OCI-LY7 (cell line): Measurements from ENCODE around the gene IKZF3. TPM values are rescaled to one million over a fixed set of nuclear protein-coding genes. Genes with fewer than 3 reads are reported as not detected.

Source experiments
- Bru-seq: library from RNA; stranded (reverse); fragments of 400-500 nt; gene quantifications from one replicate; lab custom pipeline; 2021; lab: Mats Ljungman, UMichigan
- BruChase-seq, 2 experiments: library from RNA; stranded (reverse); fragments of 400-500 nt; gene quantifications; one replicate each; lab custom pipeline; 2021; lab: Mats Ljungman, UMichigan
- BruUV-seq: library from RNA; stranded (reverse); fragments of 400-500 nt; replicated peaks from 2 replicates; lab custom pipeline; 2021; lab: Mats Ljungman, UMichigan
- CTCF ChIA-PET: fragments of 300-600 bp; sonication (Branson Sonifier 250); formaldehyde crosslinking; loops from one replicate; lab custom pipeline; 2022; ENCODE audit warnings: antibody characterized with exemption; ENCODE audit not compliant: unreplicated experiment; lab: Charles Lee
- POLR2A ChIA-PET: fragments of 300-600 bp; sonication (Branson Sonifier 250); formaldehyde crosslinking; loops from one replicate; lab custom pipeline; 2022; ENCODE audit warnings: antibody characterized with exemption; lab: Charles Lee
- DNase-seq: peaks from one replicate; pipeline ENCODE4 v3.0.0-alpha.2; 2015; ENCODE audit warnings: low spot score
- H2AFZ ChIP-seq: fragments of 200-600 bp; sonication (generic), shearing (Covaris generic); 2 replicates; pipeline ENCODE4 v1.6.1; 2014; ENCODE audit warnings: mild to moderate bottlenecking, antibody characterized with exemption, low read length, moderate library complexity
- H3K27ac ChIP-seq: fragments of 200-600 bp; sonication (generic); 2 replicates; pipeline ENCODE4 v1.5.1; 2014; ENCODE audit warnings: mixed run types, low read depth, mild to moderate bottlenecking, moderate library complexity, low read length, inconsistent platforms; ENCODE audit not compliant: poor library complexity, severe bottlenecking
- H3K36me3 ChIP-seq: fragments of 200-600 bp; sonication (generic); 2 replicates; pipeline ENCODE4 v1.6.1; 2014; ENCODE audit warnings: mild to moderate bottlenecking, antibody characterized with exemption, low read length, moderate library complexity, mixed read lengths; ENCODE audit not compliant: insufficient read depth
- H3K4me1 ChIP-seq: fragments of 200-600 bp; sonication (generic); 2 replicates; pipeline ENCODE4 v1.5.1; 2014; ENCODE audit warnings: mild to moderate bottlenecking, low read length; ENCODE audit not compliant: insufficient read depth, poor library complexity, severe bottlenecking
- H3K4me2 ChIP-seq: fragments of 200-600 bp; sonication (generic); 2 replicates; pipeline ENCODE4 v1.6.1; 2014; ENCODE audit warnings: mild to moderate bottlenecking, low read length
- H3K4me3 ChIP-seq: fragments of 200-600 bp; sonication (generic); 2 replicates; pipeline ENCODE4 v1.5.1; 2014; ENCODE audit warnings: mild to moderate bottlenecking, low read depth, low read length; ENCODE audit not compliant: poor library complexity, severe bottlenecking
- H3K79me2 ChIP-seq: fragments of 200-600 bp; sonication (generic); 2 replicates; pipeline ENCODE4 v1.6.1; 2016; ENCODE audit warnings: low read depth, mild to moderate bottlenecking, low read length, moderate library complexity, mixed read lengths; ENCODE audit not compliant: insufficient read depth
- H3K9me2 ChIP-seq: fragments of 200-600 bp; sonication (generic); 2 replicates; pipeline ENCODE4 v1.6.1; 2016; ENCODE audit warnings: mild to moderate bottlenecking, low read length, mixed read lengths; ENCODE audit not compliant: insufficient read depth
- H3K9me3 ChIP-seq: fragments of 200-600 bp; sonication (generic); 2 replicates; pipeline ENCODE4 v1.6.1; 2014; ENCODE audit warnings: mild to moderate bottlenecking, mixed run types, low read length, mixed read lengths
- H4K20me1 ChIP-seq: fragments of 200-600 bp; sonication (generic); 2 replicates; pipeline ENCODE4 v1.6.1; 2014; ENCODE audit warnings: mild to moderate bottlenecking, antibody characterized with exemption, low read length, moderate library complexity, mixed read lengths; ENCODE audit not compliant: insufficient read depth
- EZH2phosphoT487 ChIP-seq: fragments of 200-600 bp; sonication (generic); IDR thresholded peaks from 2 replicates; pipeline ENCODE4 v1.6.1; 2018; ENCODE audit warnings: low read depth, borderline replicate concordance, mild to moderate bottlenecking, mixed run types, antibody characterized with exemption, low read length, moderate library complexity, mixed read lengths
- intact Hi-C: fragments of 100-400 bp; cut with micrococcal nuclease; formaldehyde crosslinking; loops from one replicate; pipeline ENCODE4 v1.10.0; 2022; ENCODE audit not compliant: unreplicated experiment
- long read RNA-seq: library from polyadenylated mRNA; stranded (forward); transcript quantifications from one replicate; pipeline ENCODE4 v2.0.0, GENCODE V29; 2022
- total RNA-seq, 2 experiments: library from RNA; depleted of rRNA in 1 of 2; stranded (reverse); fragments of >200 nt in 1 of 2; shearing (Covaris generic) in 1 of 2; gene quantifications; 2 replicates each; pipeline ENCODE4 v1.2.3, GENCODE V29; 2014 to 2022
- TF ChIP-seq, protein P1 (sequence below): fragments of 200-600 bp; sonication (generic); conservative IDR thresholded peaks from 2 replicates; pipeline ENCODE4 v1.5.1; 2014; ENCODE audit warnings: mild to moderate bottlenecking, antibody characterized with exemption, low read length, moderate library complexity, mixed read lengths

Gene IKZF3
- total RNA-seq (2014; rRNA removed; shearing (Covaris generic)) (44.7 and 54.7 TPM in 2 replicates), total RNA-seq (2022) (125 and 134 TPM in 2 replicates), Bru-seq, nascent RNA (percentile 97 among the genes with signal in this experiment), BruChase-seq, experiment 1, labeled RNA remaining after a 6-hour chase (percentile 89 among the genes with signal in this experiment), BruChase-seq, experiment 2, labeled RNA remaining after a 2-hour chase (percentile 95 among the genes with signal in this experiment)
- long read RNA-seq, partial matches to known transcripts: 1 of 36 reads
- long read RNA-seq, other reads (novel, unspliced or antisense): 35 of 36 reads

GRCh38 chr17:39863918-39864746 is at the start of gene IKZF3:
Gene IKZF3, minus strand, starts transcription at chr17:39864312. Its CDS starts 186 bp downstream, at chr17:39864126.
- TSS peak; percentile 73 for BruUV-seq
- H2AFZ ChIP-seq: peak within 1 kb of the TSS; percentile 42; the same call in 1 of the 2 replicates
- peaks cover 50% of the 10 kb centered on the region for H3K4me1 ChIP-seq
- CTCF ChIA-PET: no interaction called here
- POLR2A ChIA-PET: interaction anchor here (0.8 to 5.4 kb wide), 3 partner anchors 71 to 88 kb away, joined by 3 to 56 read pairs (median 6); no protein-coding TSS in a partner anchor
- no peaks in the 10 kb centered on the region for H4K20me1 ChIP-seq
- peak; percentile 82 for DNase-seq
- no peaks in the 10 kb centered on the region; the same call in 1 of the 2 replicates for H3K9me3 ChIP-seq
- peaks cover 12% of the 10 kb centered on the region for H3K36me3 ChIP-seq
- peaks cover 54% of the 10 kb centered on the region for H3K79me2 ChIP-seq
- peak within 1 kb of the TSS; percentile 85 for H3K4me3 ChIP-seq
- H3K4me2 ChIP-seq: peak within 1 kb of the TSS; percentile 94
- no peaks in the 10 kb centered on the region for H3K9me2 ChIP-seq
- peak within 1 kb of the TSS; percentile 89 for H3K27ac ChIP-seq
- no peak for TF ChIP-seq EZH2phosphoT487
- TF ChIP-seq, protein P1, sequence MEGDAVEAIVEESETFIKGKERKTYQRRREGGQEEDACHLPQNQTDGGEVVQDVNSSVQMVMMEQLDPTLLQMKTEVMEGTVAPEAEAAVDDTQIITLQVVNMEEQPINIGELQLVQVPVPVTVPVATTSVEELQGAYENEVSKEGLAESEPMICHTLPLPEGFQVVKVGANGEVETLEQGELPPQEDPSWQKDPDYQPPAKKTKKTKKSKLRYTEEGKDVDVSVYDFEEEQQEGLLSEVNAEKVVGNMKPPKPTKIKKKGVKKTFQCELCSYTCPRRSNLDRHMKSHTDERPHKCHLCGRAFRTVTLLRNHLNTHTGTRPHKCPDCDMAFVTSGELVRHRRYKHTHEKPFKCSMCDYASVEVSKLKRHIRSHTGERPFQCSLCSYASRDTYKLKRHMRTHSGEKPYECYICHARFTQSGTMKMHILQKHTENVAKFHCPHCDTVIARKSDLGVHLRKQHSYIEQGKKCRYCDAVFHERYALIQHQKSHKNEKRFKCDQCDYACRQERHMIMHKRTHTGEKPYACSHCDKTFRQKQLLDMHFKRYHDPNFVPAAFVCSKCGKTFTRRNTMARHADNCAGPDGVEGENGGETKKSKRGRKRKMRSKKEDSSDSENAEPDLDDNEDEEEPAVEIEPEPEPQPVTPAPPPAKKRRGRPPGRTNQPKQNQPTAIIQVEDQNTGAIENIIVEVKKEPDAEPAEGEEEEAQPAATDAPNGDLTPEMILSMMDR: peak; percentile 69
- intact Hi-C loops: loop anchor here (1.0 to 5.0 kb wide), 5 partner anchors 63 to 242 kb away; partner anchors contain the start of genes LRRC3C, ORMDL3 and PSMD3

DNA sequence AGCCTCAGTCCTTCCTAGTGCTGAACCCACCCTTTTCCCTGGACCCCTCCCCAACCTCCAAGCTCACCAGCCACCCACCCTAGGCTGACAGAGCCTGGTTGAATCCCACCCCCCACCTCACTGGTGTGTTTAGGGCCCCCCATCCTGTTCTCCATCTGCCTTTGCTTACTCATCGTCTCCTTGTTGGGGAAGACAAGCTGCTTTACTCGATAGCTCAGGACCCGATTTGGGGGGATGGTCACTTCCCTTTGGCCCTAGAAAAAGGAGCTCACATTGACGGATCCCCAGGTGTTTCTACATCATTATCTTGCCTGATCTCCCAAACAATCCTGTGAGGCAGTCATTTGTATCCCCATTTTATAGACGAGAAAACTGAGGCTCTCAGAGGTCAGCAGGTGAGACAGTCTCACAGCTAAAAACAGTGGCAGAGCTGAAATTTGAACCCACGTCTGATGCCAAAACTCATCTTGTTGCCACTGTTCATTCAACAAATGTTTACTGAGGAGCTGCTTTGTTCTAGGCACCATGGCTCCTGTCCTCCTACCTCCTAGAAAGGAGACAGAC is 44.8 kb upstream of the IKZF3 start:
- ChIA-PET POLR2A (interaction anchor here (0.9 to 1.2 kb wide), 2 partner anchors 14 to 17 kb away, joined by 3 to 5 read pairs; no protein-coding TSS in a partner anchor), CTCF (no interaction called here)
- H3K27ac ChIP-seq: no peak overlapping the region
- H3K79me2 ChIP-seq: no peaks in the 10 kb centered on the region
- no peaks in the 10 kb centered on the region for H3K4me1 ChIP-seq
- H3K9me3 ChIP-seq: no peaks in the 10 kb centered on the region
- no peaks in the 10 kb centered on the region for H4K20me1 ChIP-seq
- H2AFZ ChIP-seq: no peak overlapping the region
- H3K9me2 ChIP-seq: no peaks in the 10 kb centered on the region
- intact Hi-C loops: no loop called here
- H3K4me2 ChIP-seq: no peak overlapping the region
- BruUV-seq: no TSS peak
- H3K4me3 ChIP-seq: no peak overlapping the region
- H3K36me3 ChIP-seq: peaks cover 53% of the 10 kb centered on the region
- DNase-seq: no peak
- TF ChIP-seq, protein P1: no peak
- no peak for TF ChIP-seq EZH2phosphoT487
